Stimulated activated CD8-positive, alpha-beta memory T cell treated with anti-CD3 and anti-CD28 coated beads, Interleukin-12 subunit alpha, Interleukin-12 subunit beta, amount 100 ng/mL, for 4 hours (primary cell): ENCODE data around the gene ASL.
"Not testable (repeated sequence)": the region's sequence is repeated elsewhere in the genome, so short reads cannot be mapped to it uniquely, and the experiment has no call there.

Source experiments
- DNase-seq: peaks from one replicate; pipeline ENCODE4 v3.0.0-alpha.2; 2020; ENCODE audit warnings: low read depth

ASL gene

DNA sequence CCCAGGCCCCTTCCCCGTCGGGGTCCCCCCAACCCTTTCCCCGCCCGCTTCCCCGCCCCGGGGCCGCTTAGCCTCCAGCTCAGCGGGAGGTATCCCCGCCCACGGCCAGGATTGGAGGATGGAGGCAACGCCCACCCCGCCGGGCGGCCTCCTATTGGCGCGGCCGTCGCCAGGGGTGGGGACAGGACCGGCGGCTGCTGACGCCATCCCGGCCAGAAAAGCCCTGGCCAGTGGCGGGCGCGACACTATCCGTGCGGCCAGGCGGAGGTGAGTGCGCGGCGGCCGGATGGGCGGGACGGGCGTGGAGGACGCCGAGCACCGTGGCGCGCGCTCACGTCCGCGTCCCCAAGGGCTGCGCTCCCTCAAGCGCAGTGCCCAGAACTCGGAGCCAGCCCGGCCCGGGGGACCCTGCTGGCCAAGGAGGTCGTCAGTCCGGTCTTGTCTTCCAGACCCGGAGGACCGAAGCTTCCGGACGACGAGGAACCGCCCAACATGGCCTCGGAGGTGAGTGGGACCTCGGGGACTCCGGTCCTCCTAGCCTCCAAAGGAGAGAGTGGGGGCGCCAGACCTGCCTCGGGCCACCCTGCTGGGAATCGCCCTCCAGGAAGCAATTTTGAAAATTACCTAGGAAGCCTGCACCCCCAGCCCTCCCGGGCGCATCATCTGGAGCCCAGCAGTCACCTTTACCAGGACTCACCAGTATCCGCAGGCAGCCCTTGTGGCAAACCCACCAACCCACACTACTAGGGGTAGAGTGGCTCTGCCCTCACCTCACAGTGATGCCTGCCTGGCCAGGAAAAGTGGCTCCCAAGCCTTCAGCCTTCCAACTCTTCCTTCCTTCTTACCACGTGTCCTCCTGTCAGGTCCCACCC is at the start of gene ASL:
TSS of gene ASL (plus strand) at position 230 of the 872 bp plus-strand sequence. CDS start at position 493, 263 bp downstream.
- DNase-seq: peak; percentile 82

GRCh38 chr7:66028342-66028741 is 47.3 kb upstream of the ASL start:
- DNase-seq: not testable (repeated sequence)

DNA sequence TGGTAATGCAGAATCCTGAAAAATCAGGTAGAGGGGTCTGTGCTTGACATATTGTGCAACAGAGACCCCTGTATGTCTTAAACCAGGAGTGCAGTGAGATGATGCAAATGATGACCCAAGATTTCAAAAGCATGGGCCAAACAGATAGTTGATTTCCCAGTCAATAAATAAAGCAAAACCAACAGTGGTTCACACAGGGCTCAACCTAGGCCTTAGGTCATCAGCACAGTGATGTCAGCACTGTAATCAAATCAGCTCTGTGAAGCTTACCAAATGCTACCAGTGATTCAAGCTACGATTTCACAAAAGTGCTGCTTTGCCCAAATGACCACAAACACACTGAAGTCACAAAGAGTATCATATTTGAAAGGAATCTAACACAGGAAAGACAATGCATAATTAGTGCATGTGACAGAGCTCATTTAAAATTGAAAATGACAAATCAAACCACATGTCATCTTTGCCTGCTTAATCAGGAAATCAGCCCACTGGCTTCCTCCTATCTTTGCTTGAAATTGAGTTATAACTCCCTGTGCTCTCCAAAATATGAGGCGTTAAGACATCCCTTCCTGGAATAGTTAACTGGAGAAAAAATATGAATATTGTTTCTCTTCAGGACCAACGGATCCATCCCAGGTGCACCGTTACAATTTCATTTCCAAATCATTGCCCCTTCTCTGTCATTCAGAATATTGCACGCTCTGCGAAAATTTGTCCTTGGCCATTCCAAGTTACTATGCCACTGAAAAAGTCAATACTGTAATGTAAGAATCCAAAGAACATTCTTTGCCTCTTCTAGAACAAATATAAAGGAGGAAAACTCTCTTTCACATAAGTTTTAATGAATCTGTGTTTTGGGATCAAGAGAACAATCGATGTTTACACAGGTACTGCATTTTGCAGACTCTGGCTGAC is 41.9 kb upstream of the ASL start:
- DNase-seq: no peak

DNA sequence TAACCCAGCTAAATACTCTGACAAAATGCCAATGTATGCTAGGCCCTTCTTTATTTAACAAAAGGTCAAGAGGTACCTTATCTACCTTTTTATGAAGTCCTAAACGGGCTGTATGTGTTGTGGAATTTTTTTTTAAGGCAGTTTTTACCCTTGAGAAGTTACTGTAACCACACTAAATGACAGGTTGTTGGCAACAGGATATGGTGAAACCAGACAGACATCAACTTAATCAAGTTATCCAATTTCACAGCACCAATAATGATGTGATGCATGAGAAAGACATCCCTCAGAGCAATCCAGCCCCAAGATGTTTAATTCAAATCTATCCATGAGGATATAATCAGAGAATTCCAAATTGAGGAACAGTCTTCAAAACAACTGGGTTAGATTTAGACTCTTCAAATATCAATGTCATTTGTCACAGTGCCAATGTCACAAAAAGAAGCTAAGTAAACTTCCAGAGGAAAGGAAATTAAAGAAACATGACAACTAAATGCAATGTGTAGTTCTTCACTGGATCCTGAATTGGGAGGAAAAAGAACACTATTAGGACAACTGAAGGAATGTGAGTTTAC is 41.1 kb upstream of the ASL start:
- DNase-seq: not testable (repeated sequence)

DNA sequence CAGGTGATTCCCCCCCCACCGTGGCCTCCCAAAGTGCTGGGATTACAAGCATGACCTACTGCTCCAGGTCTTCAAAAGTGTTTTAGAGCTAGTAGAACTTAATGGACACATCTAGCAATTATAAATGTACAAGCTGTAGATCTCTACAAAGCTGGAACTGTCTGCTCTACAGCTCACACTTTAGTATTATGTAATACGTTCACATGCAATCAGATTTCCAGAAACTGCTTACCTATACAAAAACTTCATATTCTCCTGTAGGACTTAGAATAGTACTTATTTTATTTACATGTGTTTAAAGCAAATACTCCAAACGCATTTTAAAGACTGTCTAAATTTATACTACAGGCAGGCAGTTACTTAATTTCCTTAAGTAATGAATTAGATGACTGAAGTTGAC is 39.2 kb upstream of the ASL start:
- DNase-seq: no peak

GRCh38 chr7:66036788-66037187 is 38.8 kb upstream of the ASL start:
- no peak for DNase-seq

DNA sequence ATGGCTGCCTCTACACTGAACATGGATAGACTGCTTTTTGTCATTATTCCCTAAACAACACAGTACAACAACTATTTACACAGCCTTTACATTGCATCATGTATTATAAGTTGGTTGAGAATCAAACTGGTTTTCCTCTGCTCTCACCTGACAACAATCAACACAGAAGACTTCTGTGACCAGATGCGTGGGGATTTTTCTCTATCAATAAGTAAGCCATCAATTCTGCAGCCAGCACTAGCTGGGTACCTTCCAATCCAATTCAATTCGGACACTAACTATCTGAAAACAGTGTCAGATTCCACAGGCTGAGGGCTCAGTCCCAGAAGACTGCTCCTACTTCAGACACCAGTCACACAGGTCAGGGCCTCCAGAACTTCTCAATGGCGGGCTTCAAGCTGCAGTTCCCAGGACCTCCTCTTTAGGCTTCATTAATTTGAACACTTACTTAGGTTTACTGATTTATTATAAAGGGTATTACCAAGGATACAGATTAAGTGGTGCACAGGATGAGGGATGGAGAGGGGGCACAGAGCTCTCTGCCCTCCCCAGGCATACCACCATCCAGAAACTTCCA is 36.4 kb upstream of the ASL start:
- no peak for DNase-seq

DNA sequence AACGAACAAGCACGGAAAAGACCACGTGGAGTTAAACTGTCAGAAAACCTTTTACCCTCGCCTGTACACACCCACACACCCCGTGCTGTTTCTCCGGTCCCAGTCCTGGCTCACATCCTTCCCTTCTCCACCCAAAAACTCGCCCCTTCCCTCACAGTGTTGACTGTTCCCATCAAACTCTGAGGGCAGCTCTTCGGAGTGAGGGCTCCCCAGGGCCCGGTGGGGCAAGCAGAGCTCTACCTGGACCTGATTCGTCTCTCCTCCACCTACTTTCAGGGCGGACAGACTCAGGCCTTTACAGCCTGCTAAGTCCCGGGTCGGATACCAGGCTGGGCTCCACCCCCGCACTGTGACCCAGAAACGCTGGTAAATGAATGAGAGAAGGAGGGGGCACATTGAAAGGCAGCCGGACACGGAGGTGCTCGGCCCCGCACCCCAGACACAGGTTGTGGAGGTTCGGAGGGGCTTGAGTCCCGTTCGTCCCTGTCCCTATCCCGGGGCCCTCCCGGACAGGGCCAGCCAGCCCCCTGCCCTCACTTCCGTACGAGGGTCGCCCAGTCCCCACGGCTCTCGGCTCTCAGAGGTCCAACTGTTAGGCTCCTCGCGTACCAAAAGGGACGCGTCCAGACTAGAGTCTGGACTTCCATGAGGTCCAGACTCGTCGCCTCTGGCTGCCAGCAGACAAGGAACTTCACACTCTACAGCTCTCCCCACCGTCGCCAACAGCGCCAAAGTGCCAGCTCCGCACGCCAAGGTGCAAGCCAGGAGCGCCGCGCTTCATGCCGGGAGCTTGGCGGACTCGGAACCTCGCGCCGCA is 31.7 kb upstream of the ASL start:
- no peak for DNase-seq

DNA sequence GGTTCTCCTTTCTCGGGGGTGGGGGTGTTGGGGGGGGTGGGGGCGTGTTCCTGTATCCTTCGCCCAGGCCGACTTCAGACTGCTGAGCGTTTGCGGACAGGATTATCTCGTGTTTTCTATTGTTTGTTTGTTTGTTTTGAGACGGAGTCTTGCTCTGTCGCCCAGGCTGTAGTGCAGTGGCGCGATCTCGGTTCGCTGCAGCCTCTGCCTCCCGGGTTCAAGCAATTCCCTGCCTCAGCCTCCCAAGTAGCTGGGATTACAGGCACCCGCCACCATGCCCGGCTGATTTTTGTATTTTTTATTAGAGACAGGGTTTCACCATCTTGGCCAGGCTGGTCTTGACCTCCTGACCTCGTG is 31.1 kb upstream of the ASL start:
- DNase-seq: not testable (repeated sequence)

DNA sequence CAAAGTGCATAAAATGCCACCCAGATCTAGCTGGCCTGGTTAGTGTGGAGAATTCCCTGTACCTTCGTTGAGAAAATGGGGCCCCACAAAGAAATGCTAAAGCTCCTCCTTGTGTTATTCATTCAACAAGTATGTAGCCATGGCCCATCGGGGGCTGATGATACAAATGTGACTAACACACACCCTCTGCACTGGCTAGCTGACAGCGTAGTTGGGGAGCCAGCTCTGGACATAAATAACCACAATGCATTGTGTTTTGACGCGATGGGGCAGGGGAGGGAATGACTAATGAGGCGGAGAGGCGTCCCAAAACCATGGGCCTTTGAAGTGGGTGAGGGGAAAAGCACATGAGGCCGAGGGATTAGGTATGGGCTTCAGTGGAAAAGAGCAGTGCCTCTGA is 28.2 kb upstream of the ASL start:
- DNase-seq: no peak

GRCh38 chr7:66049886-66050285 is 25.7 kb upstream of the ASL start:
- DNase-seq: not testable (repeated sequence)

GRCh38 chr7:66050337-66050957 is 25.2 kb upstream of the ASL start:
- DNase-seq: no peak

GRCh38 chr7:66050990-66051448 is 24.6 kb upstream of the ASL start:
- DNase-seq: no peak

DNA sequence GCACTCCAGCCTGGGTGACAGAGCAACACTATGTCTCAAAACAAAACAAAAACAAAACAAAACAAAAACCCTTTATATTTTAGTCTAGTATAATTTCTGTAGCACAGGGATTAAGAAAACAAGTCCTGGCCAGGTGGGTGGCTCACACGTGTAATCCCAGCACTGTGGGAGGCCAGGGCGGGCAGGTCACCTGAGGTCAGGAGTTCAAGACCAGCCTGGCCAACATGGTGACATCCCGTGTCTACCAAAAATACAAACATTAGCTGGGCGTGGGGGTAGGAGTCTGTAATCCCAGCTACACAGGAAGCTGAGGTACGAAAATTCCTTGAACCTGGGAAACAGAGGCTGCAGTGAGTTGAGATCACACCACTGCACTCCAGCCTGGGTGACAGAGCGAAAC is 23.2 kb upstream of the ASL start:
- DNase-seq: no peak

DNA sequence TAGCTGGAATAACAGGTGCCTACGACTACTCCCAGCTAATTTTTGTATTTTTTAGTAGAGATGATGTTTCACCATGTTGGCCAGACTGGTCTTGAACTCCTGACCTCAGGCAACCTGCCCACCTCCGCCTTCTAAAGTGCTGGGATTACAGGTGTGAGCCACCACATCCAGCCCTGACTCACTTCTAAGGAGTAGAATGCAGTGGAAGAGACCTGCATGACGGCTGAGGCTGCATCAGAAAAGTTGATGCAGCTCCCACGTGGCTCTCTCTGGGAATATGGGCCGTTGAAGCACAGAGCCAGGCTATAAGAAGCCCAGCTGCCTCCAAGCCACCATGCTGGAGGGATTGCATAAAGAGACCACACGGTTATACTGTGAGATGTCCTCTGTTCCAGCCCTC is 21.6 kb upstream of the ASL start:
- no peak for DNase-seq

DNA sequence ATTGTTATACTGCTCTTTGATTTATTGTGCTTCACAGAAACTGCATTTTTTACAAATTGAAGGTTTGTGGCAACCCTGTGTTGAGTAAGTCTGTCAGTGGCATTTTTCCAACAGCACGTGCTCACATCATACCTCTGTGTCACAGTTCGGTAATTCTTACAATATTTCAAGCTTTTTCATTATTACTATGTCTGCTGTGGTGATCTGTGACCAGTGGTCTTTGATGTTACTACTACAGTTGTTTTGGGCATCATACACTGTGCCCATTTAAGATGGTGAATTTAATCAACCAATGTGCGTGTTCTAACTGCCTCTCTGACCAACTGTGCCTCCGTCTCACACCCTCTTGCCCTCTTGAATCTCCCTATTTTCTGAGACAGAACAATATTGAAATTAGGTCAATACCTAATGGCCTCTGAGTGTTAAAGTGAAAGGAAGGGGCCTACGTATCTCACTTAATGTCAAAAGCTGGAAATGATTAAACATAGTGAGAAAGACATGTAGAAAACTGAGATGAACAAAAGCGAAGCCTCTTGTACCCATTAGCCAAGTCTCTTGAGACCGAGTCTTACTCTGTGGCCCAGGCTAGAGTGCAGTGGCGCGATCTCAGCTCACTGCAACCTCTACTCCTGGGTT is 20.2 kb upstream of the ASL start:
- DNase-seq: no peak

DNA sequence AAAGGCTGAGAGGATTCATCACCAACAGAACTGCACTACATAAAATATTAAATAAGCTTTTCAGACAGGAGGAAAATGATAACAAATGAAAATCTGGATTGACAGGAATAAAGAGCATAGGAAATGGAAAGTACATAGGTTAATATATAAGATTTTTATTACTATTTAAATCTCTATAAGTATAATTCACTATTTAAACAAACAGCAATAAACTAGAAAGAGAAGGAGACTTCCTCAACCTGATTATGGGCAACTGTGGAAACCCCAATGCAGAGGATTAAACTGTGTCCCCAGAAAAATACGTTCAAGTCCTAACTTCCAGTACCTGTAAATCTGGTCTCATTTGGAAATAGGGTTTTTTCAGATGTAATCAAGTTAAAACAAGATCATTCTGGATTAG is 14.8 kb upstream of the ASL start:
- DNase-seq: no peak

- DNase-seq: no peak
Measured at GRCh38 chr7:66069732-66070131, 5.9 kb upstream of the ASL start.

- DNase-seq: no peak
Measured at GRCh38 chr7:66070222-66070621, 5.4 kb upstream of the ASL start.

DNA sequence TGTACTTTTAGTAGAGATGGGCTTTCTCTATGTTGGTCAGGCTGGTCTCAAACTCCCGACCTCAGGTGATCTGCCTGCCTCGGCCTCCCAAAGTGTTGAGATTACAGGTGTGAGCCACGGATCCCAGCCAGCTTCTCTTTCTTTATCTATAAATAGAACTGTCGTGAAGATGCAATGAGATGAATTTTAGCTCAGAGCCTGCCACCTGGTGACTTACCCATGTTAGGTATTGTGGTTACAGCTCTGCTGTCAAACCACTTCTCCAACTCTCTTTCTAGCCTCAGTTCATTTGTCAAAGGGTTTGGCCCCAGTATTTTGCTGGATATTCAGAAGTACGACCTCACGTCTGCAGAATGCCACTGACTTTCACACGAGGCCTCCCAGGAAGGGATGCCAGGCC is 3.4 kb upstream of the ASL start:
- DNase-seq: not testable (repeated sequence)
